OCI-M2 (cell line): Measurements from ENCODE around the gene ZDHHC14.
"Not testable (repeated sequence)": the region's sequence is repeated elsewhere in the genome, so short reads cannot be mapped to it uniquely, and the experiment has no call there.

Experiments
- DNase-seq: peaks from one replicate; lab custom pipeline; 2025; ENCODE audit not compliant: unreplicated experiment; lab: John Stamatoyannopoulos, UW

Gene ZDHHC14

DNA sequence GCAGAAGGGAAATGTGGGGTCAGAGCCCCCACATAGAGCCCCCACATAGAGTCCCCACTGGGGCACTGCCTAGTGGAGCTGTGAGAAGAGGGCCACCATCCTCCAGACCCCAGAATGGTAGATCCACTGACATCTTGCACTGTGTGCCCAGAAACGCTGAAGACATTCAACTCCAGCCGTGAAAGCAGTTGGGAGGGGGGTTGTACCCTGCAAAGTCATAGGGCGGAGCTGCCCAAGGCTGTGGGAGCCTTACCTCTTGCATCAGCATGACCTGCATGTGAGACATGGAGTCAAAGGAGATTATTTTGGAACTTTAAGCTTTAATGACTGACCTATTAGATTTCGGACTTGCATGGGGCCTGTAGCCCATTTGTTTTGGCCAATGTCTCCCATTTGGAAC is 209.7 kb downstream of the ZDHHC14 start:
- not testable (repeated sequence) for DNase-seq

GRCh38 chr6:157592541-157592940 is 211.6 kb downstream of the ZDHHC14 start:
- no peak for DNase-seq

DNA sequence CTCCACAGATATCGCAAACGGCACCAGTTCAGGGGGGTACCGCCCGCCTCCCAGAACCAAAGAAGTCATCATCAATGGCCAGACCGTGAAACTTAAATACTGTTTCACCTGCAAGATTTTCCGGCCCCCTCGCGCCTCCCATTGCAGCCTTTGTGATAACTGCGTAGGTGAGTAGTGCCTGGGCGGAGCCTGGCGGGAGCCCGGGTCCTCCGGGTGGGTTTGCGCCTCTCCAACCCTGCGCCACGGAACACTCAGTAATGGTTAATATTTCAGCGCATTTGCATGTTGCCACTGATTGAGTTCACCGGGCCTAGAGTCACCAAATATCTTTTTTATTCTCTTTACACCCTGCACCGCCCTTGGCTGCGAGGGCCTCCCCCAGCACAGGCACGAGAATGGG is 212.0 kb downstream of the ZDHHC14 start:
- DNase-seq, result no peak

GRCh38 chr6:157593596-157593995 is 212.6 kb downstream of the ZDHHC14 start:
- no peak for DNase-seq

- DNase-seq, result no peak
Measured at GRCh38 chr6:157594292-157594691, 213.3 kb downstream of the ZDHHC14 start.

DNA sequence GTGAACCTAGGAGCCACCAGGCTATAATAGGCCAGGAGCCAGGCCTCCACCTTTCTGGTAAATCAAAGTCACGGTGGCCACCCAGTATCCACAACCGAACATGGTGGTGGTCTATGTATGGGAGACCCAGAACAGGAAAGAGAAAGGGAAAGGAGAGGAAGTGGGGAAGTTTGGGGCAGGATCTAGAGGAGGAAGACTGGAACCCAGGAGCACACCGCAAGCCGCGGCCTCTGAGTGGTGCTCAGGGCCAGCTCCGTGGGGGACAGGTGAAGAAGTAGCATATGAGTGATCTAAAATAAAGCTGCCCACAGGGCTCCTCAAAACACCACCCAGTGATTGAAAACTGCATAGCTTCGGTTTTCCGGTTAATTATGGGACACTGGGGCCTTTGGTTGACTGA is 214.8 kb downstream of the ZDHHC14 start:
- no peak for DNase-seq

GRCh38 chr6:157596461-157596860 is 215.5 kb downstream of the ZDHHC14 start:
- DNase-seq, result no peak

DNA sequence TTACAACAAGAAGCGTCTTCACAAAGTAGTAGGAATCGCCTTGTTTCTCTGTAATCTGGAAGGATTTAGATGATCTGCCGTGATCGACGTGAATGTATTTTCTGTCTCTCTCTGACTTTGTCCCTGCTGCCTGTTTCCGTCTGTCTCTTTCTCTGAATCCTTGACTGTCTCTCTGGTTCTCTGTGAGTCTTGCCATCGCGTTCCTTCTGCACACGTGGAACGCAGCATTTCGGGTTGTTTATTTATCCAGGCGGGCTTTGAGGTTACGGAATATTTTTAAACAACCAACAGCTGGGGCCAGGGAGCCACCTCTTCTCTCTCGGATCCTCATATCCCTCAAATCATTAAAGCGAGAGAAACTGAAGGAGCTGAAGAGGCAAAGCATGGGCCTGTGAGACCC is 215.9 kb downstream of the ZDHHC14 start:
- no peak for DNase-seq

DNA sequence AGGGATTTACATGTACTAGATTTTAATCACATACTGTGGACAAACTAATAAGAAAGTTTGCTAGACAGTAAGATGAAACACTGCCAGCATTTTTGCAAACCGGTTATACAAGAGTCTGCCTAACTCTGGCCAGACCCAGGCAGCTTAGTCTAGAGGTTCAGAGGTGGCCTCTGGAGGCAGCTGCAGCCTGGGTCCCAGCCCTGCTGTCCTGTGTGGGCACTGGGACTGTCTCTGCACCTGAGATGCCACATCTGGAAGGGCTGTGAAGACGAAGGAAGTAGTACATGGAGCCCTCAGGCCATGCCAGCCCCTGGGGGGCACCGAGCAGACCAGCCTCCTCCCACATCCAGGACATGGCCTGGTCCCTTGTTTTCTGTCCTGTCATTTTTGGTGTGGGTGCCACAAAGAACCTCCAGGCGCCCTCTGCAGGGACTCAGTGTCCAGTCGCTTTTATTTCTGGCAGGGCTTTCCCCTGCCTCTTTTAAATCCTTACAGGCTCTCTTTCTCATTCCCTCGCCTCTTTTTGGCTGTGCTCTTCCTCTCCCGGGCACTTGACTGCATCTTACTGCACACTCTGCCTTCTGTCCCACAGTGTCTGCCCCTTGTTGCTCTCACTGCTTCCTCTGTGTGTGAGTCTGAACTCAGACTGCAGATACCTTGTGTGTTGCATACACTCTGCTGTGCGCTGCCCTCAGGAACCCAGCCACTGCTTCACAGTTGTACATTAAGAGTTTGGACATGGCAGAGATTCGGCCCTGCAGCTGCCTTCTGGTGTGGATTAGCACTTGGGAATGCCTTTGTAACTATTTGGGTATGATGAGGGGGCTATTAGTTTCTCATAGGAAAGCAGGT is 216.7 kb downstream of the ZDHHC14 start:
- DNase-seq, result no peak

GRCh38 chr6:157599191-157599590 is 218.2 kb downstream of the ZDHHC14 start:
- no peak for DNase-seq

GRCh38 chr6:157600807-157601206 is 219.8 kb downstream of the ZDHHC14 start:
- DNase-seq, result no peak

- no peak for DNase-seq
Measured at GRCh38 chr6:157602521-157603295, 221.7 kb downstream of the ZDHHC14 start.

GRCh38 chr6:157603314-157603940 is 222.4 kb downstream of the ZDHHC14 start:
- no peak for DNase-seq

DNA sequence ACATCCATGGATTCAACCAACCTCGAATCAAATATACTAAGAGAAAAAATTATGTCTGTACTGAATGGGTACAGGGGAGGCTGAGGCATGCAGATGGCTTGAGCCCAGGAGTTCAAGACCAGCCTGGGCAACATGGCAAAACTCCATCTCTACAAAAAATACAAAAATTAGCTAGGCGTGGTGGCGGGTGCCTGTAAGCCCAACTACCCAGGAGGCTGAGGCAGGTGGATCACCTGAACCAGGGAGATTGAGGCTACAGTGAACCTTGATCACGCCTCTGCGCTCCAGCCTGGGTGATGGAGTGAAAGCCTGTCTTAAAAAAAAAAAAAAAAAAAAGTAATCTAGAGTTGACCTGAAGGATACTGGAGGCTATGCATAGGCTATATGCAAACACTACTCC is 223.0 kb downstream of the ZDHHC14 start:
- DNase-seq, result no peak

- DNase-seq, result no peak
Measured at GRCh38 chr6:157604816-157605215, 223.8 kb downstream of the ZDHHC14 start.

DNA sequence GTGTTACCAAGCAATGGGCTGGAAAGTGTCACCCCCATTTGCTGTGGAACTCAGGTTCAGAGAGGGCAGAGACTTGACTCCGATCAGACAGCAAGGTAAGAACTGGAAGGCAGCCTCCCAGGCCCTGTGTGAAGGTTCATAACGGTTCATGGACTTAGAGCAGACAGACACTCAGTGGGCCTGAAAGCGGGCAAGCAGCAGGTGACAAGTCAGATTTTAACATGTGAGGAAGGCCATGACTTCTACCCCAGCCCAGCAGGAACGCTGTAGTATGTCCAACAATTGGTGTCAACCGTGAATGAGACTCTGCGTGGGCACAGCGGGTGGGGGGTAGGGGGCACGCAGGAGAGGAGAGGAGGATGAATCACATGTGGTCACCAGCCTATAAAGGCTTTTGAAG is 224.5 kb downstream of the ZDHHC14 start:
- DNase-seq, result no peak

GRCh38 chr6:157606516-157606915 is 225.5 kb downstream of the ZDHHC14 start:
- DNase-seq, result no peak

- DNase-seq, result no peak
Measured at GRCh38 chr6:157607317-157608109, 226.5 kb downstream of the ZDHHC14 start.

GRCh38 chr6:157608221-157609075 is 227.5 kb downstream of the ZDHHC14 start:
- DNase-seq, result no peak

GRCh38 chr6:157609117-157609516 is 228.1 kb downstream of the ZDHHC14 start:
- DNase-seq, result no peak
